ELF-1 (cell line): ENCODE data around the gene GRWD1.

Experiments
- DNase-seq: peaks from one replicate; pipeline ENCODE4 v3.0.0-alpha.2; 2016; ENCODE audit warnings: low read depth, low spot score

GRWD1 gene

GRCh38 chr19:48445606-48446481 is at the start of gene GRWD1:
Gene GRWD1, plus strand, starts transcription at chr19:48445983. Its CDS starts 23 bp downstream, at chr19:48446006.
- peak; percentile 98 for DNase-seq

GRCh38 chr19:48396016-48396823 is 49.6 kb upstream of the GRWD1 start:
- DNase-seq = no peak

- no peak for DNase-seq
Measured at GRCh38 chr19:48396824-48397176, 49.0 kb upstream of the GRWD1 start.

DNA sequence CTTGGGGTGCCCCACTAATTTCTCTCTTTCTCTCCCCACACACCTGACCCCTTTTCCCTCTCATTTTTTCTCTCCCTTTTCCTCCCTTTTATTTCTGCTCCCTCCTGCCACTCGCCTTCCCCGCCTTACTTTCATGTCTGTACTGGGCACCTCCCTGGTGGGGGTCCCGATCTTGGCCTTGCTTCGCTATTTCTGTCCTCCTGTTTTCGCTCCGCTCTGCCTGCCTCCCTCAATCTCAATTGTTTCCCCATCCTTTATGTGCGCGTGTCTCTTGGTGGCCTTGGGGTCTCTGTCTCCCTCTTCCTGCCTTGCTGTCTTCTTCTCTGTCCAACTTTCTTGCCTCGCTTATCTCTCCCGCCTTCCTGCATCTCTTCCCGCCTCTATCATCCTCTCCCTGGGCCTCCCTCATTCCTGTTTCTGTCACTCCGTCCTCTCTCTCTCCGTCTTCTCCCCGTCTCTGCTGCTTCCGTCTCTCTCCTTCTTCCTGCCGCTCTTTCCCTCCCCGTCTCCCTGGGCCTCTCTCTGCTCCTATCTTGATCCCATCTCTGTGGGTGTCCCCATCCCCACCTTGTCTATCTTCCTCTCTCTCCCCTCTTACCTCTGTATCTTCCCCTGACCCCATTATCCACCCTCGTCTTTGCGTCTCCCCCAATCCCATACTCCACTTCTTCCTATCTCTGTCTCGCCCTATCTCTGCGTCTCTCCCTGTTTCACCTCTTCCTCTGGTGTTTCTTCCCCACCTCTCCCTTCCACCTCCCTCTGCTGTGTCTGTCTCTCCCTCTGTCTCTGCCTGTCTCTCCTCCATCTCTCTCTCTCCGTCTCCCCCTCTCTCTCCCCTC is 48.3 kb upstream of the GRWD1 start:
- DNase-seq = no peak

- DNase-seq = no peak
Measured at GRCh38 chr19:48398102-48398374, 47.7 kb upstream of the GRWD1 start.

DNA sequence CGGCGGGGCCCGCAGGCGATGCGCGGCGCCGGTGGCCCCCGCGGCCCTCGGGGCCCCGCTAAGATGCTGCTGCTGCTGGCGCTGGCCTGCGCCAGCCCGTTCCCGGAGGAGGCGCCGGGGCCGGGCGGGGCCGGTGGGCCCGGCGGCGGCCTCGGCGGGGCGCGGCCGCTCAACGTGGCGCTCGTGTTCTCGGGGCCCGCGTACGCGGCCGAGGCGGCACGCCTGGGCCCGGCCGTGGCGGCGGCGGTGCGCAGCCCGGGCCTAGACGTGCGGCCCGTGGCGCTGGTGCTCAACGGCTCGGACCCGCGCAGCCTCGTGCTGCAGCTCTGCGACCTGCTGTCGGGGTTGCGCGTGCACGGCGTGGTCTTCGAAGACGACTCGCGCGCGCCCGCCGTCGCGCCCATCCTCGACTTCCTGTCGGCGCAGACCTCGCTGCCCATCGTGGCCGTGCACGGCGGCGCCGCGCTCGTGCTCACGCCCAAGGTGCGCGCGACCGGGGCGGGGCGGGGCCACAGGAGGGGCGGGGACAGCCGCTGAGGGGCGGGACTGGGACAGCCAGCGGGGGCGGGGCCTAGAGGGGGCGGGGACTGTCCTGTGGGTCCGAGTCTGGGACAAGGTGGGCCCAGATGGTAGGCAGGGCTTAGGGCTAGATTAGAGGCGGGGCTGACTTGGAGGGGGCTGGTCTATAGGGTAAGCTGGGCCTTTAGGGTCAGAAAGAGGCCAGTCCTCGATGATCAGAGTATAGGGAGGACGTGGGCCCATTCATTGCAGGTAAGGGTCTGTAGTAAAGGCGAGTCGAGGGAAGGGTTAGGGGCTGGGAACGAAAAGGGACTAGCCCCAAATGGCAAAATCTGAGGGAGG is 47.2 kb upstream of the GRWD1 start:
- peak; percentile 92 for DNase-seq

DNA sequence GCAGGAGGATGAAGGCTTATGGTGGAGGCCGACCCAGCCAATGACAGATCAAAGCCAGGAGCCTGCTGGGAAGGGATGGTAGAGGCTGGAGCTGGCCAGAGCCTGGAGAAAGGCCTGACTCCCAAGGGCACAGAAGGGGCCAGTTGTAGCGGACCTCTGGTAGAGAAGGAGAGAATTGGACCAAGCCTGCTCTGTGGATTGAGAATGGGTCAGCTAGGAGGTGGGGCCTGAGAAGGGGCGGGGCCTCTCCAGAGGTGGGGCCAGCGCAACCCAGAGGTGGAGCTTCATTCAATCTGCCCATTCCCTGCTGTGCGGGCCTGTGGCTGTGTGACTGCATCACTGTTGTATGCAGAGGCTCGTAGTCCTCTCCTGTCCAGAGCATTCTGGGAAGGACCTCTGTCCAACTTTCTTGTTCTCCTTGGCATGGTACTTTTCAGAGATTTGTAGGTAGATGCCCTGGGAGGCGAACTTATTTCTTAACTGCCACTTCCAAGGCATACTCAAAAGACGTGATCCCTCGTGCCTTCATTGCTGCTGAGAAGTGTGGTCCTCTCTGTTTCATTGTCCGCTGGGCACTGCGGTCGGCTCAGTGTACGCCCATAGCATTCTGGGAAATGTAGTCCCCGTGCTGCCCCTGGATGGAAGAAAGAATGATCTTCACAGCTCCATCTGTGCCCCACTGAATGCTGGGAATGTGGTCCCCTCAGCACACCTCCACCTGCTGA is 45.6 kb upstream of the GRWD1 start:
- DNase-seq = peak; percentile 89

- no peak for DNase-seq
Measured at GRCh38 chr19:48401287-48401686, 44.5 kb upstream of the GRWD1 start.

DNA sequence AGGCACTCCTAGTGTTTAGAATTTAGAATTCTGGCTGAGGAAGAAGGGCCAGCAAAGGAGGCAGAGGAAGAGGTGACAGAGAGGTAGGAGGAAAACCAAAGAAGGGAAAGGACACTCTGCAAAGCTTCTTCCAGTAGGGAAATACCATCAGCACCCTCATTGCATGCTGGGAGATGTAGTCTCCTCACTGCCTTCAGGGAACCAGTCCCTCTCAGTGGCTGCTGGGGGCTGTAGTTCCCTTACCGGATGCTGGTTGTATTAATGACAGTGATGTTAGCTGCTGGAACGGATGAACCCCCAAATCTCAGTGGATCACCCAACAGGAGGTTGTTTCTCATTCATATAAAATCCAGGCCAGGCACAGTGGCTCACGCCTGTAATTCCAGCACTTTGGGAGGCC is 42.2 kb upstream of the GRWD1 start:
- DNase-seq = peak; percentile 58

GRCh38 chr19:48405010-48405659 is 40.6 kb upstream of the GRWD1 start:
- no peak for DNase-seq

- no peak for DNase-seq
Measured at GRCh38 chr19:48405850-48406249, 39.9 kb upstream of the GRWD1 start.

- no peak for DNase-seq
Measured at GRCh38 chr19:48413879-48414587, 31.8 kb upstream of the GRWD1 start.

DNA sequence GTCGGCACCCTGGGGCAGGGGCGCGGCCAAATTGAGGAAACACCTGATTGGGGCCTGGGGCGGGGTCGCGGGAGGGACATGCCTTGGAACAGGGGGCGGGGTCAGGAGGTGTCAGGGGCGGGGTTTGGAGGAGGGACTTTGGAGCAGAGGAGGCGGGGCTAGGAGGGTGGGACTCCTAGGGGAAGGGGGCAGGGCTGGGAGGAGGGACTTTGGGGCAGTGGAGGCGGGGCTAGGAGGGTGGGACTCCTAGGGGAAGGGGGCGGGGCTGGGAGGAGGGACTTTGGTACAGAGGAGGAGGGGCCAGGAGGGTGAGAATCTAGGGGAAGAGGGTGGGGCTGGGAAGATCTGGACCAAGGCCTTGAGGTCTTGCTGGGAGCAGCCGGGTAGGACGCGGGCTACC is 30.4 kb upstream of the GRWD1 start:
- DNase-seq = peak; percentile 71

DNA sequence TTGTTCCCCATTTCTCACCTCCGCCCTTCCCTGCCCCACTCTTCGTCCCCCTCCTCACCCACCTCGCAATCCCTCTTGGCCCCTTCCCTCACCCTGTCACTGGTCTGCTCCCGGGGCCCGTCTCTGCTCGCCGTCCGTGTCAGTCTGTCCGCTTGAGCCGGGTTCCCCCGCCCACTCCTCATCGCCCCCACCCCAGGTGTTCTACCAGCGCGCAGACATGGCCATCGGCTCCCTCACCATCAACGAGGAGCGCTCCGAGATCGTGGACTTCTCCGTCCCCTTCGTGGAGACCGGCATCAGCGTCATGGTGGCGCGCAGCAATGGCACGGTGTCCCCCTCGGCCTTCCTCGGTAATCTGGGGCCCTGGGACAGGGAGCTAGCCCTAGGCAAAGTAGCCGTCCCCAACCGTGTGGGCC is 30.0 kb upstream of the GRWD1 start:
- no peak for DNase-seq

DNA sequence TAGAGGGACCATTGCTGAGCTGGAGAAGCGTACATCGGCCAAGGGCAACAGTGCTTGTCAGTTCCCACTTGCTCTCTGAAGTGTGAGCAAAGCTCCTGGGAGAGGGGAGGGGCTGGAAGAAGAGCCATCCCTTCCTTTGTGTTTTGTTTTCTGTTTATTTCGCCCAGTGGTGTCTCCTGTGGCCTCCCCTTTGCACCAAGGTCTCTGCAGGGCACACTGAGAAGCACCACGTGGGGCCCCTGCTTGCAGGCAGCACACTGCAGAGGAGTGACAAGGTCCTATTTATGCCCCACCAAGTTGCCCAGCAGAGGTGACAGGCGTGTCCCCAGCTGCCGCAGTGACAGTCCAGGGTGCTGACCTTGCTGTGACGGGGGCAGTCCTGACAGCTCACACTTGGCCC is 28.4 kb upstream of the GRWD1 start:
- no peak for DNase-seq

DNA sequence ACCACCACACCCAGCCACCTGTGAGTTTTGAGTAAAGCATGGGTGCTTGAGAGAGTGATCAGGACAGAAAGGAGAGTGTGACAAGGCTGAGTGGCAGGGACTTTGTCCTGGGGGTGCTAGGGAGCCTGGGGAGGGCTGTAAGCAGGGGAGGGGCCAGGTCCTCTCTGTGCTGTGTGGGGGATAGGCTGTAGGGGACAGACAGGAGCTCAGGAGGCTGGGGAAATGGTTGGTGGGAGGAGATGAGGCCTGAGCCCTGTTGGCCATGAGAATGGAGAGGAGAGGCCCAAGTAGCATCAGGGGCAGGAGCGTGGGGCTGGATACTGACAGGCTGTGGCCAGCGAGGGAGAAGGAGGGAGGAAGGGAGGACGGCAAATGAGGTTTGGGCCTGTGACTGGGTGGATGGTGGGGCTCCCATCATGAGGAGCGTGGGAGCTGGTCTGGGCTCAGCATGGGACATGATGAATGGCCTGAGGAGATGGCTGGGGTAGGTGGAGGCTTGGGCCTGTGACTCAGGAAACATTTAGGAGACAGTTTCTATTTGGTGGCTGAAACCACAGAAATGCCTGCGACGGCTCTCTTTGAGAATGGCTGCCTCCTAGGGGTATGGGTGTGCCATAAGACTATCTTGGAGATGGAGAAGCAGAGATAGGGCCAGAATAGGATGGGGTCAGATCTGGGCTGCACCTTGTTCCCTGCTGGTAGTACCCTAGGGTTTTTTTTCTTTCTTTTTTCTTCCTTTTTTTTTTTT is 27.3 kb upstream of the GRWD1 start:
- peak; percentile 57 for DNase-seq

DNA sequence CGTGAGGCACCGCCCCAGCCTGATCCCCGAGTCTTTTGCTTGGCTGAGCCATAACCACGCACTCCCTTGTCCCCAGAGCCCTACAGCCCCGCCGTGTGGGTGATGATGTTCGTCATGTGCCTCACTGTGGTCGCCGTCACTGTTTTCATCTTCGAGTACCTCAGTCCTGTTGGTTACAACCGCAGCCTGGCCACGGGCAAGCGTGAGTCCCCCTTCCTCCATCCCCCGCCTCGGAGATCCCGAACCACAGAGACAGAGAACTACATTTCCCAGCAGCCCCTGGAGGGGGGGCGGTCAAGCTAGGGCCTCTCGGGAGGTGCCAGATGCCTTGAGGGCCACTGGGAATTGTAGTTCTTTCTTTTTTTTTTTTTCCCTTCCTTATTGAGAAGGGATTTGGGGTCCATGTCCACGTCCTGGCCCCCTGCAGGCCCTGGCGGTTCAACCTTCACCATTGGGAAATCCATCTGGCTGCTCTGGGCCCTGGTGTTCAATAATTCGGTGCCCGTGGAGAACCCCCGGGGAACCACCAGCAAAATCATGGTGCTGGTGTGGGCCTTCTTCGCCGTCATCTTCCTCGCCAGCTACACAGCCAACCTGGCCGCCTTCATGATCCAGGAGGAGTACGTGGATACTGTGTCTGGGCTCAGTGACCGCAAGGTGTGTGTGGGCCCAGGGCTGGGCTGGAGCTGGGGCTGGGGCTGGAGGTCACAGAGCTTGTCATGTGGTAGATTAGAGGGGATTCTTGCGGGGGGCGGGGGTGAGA is 26.4 kb upstream of the GRWD1 start:
- peak; percentile 78 for DNase-seq

- no peak for DNase-seq
Measured at GRCh38 chr19:48421548-48421947, 24.2 kb upstream of the GRWD1 start.
